ENCODE results near the gene JAZF1.
"Not testable (repeated sequence)": the region's sequence is repeated elsewhere in the genome, so short reads cannot be mapped to it uniquely, and the experiment has no call there.

The JAZF1 gene

DNA sequence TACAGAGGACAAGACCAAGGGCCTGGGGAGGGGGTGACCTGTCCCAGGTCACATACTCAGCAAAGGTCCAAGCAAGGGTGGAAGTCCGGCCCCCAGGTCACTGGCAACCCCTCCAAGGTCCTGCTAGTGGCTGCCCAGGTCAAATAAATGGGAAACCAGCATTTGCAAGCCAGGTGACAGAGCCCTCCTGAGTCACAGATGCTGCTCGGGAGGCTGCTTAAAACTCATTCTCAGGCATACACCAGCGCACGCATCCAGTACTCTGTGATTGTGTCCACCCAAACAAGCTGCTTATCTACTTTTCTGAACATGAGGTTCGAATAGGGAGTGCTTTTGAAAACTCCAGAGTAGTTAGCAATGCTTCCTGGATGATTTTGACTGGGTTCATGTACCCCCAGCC, 310.0 kb downstream of the JAZF1 start:
- DNase-seq (ENCODE audit: low read depth, low spot score), result no peak

DNA sequence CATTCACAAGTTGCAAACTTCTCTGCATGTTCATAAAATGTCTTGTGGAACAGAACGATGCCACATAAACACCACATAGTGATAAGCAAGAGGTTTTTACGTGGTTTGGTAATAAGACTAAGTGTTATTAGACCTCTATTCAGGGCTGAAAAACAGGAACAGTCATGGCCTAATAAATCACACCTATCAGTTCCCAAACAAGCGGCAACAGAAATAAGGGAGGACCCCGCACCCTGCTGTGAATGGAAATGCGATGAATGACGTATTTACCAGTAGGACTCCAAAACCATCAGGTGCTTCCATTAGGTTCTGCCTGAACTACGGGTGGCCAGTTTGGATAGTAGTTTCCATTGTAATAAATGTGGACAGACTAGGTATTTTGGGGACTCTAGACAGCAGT, 311.5 kb downstream of the JAZF1 start:
- no peak for DNase-seq (ENCODE audit: low read depth, low spot score)
- no peak overlapping the region for H3K27ac ChIP-seq

More for the DNA sequence above, 310.0 kb downstream of the JAZF1 start:
- H3K27ac ChIP-seq, result no peak overlapping the region

DNA sequence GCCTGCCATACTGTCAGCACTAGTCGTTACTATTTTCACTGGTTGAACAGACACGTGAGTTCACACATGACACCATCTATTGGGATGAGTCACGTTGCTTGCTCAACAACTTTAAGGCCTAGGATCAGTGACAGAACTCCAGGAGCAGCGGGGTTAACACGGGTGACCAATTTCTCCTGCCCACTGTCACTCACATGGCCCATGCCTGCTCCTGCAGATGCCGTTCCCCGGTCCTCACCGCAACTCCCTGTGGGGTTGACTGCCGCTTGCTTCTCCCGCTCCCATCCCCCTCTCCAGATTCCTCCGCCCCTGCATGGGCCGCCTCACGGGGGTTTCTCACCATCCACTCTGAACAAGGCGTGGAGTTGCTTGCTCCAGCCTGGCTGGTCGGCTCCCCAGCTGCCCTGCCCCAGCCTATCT, 312.5 kb downstream of the JAZF1 start:
- H3K27ac ChIP-seq, result no peak overlapping the region
- DNase-seq (ENCODE audit: low read depth, low spot score), result no peak

DNA sequence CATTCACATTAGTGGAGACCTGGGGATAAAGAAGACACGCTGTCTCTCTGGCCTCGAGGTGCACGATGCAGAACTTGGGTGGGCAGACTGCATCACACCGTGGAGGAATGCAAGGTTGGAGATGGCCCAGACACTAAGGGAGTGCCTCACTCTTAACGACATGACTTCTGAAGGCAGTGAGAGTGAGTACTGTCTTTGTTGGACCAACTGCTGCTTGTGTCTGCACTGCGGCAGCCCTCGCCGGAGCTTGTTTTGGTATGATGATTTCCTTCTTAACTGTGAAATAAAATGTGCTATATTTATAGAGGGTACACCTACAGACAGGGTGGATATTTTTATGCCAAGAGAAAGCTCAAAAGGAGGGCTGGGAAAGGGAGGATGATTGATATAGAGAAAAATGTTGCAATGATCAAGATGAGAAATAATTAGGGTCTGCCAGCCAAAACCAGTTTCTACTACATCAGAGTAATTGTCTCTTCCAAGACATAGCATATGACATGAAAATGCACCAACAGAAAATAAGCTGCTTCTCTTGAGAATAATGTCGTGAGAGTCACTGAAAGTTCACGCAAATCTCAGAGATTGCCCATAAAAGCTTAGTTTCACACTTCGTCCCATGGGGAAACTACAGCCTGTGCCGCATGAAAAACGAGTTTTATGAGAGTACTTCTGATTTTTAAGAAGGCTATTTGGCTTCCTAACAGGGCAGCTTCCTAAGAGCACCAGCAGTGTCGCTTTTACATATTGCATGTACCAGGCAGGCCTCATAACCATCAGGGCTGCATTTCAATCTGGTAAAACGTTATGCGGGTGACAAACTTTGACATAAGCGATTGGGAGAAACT, 313.5 kb downstream of the JAZF1 start:
- H3K27ac ChIP-seq, result no peak overlapping the region
- no peak for DNase-seq (ENCODE audit: low read depth, low spot score)

DNA sequence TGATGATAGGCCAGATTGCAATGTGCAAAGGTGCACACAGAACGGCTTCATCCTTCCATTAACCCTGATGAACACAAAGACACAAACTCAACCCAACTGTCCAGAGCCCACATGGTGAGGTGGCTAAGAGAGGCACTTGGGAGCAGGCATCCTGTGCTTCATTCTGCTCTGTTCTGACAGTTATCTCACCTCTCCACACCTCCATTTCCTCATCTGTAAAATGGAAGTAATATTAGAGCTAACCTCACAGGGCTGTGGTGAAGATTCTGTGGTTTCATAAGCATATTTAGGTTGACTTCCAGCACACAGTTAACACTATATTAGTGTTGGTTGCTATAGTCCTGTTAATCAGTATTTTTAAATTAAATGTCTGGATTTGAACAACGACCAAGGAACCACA, 314.3 kb downstream of the JAZF1 start:
- no peak overlapping the region for H3K27ac ChIP-seq
- no peak for DNase-seq (ENCODE audit: low read depth, low spot score)

DNA sequence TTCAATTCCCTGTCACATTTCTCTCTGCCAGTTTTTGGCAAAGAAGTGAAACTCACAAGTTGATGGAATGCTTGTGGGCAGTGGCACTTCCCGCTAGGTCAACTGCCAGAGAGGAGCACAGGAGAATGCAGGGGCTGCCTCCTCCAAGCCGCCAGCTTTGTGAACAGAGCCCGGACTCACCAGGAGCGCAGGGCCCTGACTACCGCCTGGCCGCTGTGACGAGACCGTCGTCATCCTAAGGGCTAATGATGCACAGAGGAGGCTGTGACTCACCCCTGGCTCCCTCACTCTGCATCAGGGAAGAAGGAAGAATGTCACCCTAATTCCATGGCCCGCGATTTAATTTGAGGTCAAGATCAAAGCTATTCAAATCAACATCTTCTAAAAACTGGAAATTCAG, 316.7 kb downstream of the JAZF1 start:
- no peak overlapping the region for H3K27ac ChIP-seq
- no peak for DNase-seq (ENCODE audit: low read depth, low spot score)

DNA sequence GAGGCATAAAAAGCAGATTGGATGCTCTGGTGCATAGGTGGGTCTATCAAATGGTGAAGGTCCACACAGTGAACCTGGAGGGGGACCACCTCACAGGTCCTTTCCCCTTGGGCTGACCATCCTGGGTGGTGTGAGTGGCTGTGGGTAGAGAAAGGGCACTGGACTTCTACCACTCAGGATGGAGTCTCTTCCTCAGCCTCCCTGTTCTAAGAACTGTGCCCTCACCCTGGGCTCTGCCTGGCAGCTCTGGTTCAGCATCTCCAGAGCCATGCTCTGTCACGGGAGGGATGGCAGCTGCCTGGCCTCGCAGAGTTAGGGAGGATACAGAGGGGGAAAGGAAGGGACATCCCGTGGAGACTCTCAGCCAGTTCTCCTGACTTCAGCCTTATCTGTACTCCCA, 318.8 kb downstream of the JAZF1 start:
- H3K27ac ChIP-seq, result no peak overlapping the region
- DNase-seq (ENCODE audit: low read depth, low spot score), result no peak

DNA sequence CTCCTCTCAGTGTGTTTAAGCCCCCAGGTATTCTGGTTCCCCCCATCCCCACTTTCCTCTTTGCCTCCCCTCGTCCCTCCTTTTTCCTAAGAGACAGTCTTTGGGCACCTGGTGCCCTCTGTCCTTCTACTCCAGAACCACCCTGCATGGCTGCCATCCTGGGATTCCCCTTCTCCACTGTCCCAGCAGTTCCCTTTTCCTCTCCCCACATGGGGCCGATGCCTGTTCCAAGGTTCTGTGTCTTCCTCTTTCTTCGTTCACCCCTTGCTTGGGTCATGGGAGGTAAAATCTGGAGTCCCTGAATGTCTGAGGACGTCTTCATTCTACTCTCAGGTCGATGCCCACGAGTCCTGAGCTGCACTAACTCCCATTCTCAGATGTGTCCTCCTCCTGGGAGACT, 319.8 kb downstream of the JAZF1 start:
- no peak overlapping the region for H3K27ac ChIP-seq
- no peak for DNase-seq (ENCODE audit: low read depth, low spot score)

DNA sequence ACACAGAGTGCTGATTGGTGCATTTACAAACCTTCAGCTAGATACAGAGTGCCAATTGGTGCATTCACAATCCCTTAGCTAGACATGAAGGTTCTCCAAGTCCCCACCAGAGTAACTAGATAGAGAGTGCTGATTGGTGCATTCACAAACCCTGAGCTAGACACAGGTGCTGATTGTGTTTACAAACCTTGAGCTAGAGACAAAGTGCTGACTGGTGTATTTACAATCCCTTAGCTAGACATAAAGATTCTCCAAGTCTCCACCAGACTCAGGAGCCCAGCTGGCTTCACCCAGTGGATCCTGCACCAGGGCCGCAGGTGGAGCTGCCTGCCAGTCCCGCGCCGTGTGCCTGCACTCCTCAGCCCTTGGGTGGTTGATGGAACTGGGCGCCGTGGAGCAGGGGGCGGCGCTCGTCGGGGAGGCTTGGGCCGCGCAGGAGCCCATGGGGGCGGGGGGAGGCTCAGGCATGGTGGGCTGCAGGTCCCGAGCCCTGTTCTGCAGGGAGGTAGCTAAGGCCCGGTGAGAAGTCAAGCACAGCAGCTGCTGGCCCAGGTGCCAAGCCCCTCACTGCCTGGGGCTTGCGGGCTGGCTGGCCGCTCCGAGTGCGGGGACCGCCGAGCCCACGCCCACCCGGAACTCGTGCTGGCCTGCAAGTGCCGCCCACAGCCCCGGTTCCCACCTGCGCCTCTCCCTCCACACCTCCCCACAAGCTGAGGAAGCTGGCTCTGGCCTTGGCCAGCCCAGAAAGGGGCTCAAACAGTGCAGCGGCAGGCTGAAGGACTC, 323.7 kb downstream of the JAZF1 start:
- not testable (repeated sequence) for H3K27ac ChIP-seq; DNase-seq (ENCODE audit: low read depth, low spot score)

DNA sequence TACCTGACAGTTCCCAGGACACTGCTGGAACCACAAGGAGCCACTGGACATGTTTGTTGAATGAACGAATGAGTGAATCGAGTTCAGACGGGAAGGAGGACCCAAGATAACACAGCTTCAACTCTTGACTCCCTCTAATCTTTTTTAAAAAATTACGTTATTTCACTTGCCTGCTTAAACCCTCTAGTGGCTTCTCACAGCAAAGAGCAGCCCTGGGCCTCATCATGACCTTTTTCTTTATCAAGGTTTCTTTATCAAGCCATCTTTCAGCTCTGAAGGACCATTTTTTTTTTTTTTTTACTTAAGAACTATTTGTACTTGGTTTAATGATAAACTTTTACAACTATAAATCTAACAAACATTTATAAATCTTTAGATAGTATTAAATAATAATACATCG, 330.1 kb downstream of the JAZF1 start:
- H3K27ac ChIP-seq, result no peak overlapping the region
- no peak for DNase-seq (ENCODE audit: low read depth, low spot score)

DNA sequence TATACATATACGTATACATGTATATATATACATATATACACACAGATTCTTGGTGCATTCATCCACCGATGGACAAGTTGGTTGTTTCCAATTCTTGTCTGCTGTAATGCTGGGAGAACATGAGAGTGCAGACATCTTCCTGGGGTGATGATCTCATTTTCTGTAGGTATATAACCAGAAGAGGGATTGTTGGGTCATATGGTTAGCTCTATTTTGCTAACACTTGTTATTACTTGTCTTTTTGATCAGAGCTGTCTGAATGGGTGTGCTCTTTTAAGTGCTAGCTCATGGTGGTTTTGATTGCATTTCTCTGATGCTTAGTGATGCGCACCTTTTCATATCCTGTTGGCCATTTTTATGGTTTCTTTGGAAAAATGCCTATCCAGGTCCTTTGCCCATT, 334.2 kb downstream of the JAZF1 start:
- H3K27ac ChIP-seq, result peak overlapping the region; percentile 38
- DNase-seq (ENCODE audit: low read depth, low spot score), result peak; percentile 52

DNA sequence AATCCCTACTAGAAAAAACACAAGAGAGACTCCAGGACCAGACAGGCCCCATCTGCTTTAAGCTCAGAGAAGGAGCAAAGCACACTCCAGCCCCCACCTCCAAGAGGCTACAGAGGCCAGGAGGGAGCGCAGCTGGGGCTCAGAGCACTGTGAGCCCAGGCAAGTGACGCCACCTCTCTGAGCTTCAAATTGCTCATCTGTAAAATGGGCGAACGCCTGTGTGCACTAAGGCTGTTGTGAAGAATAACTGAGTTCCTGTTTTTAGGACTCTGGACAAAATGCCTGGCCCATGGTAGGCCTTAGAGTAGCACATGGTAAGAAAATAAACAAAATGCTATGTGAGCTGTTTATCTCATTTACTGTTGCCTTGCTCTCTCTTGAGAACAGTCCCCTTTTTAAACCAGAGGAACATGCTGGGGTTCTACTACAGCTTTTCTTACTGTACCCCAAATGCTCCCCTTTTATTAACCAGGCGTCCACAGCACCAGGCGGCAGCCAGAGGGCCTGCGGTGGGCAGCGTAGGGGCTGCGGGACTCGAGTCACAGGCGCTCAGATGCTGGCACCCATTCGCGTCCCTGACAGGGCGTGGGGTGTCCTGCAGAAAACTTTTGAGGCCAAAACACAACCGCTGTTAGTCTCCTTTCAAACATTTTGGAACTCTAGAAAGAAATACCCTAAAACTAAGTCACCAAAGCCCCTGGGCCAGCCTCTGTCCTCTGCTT, 336.9 kb downstream of the JAZF1 start:
- DNase-seq (ENCODE audit: low read depth, low spot score), result no peak
- H3K27ac ChIP-seq, result no peak overlapping the region

DNA sequence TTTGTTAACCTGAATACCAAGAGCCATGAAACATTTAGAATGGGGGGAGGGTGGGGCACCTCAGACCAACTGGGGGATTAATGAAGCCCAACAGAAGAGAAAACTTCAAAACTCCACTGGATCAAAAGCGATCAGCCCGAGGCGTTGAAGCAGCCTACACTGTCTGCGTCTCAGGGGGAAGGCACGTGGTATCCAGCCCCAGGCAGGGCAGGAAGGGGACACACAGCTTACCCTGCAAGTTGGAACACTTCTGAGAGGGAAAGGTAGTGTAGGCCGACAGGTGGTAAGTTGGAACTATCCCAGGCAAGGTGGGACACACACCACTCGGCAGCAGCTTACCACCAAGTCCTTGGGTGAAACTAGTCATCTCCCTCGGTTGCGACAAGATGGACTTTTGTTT, 337.7 kb downstream of the JAZF1 start:
- no peak for DNase-seq (ENCODE audit: low read depth, low spot score)
- H3K27ac ChIP-seq, result no peak overlapping the region

DNA sequence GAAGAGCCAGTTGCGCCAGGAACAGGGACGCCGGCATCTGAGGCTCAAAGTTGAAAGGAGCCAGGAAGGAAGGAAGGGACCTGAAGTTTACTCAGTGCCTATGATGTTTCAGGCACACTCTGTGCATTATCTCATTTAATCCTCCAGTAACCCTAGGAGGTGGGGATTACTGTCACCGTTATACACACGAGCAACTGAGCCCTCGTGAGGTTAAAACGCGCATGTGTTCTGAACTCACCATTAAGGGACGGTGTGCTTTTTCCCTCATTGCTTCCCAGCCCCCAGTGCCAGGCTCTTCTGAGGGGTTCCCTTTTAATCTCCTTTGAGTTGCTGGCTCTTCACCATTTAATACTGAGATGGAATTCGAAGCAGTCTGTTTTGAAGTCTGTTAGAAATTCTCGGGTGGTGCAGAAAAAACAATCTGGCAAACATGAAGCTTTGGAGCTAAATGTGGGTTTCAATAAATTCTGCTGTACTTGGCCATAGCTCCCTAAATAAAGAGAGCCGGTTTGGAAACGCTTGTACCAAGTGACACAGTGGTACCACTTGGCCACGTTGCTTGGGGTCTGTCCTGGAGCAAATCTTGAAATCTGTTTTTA, 338.4 kb downstream of the JAZF1 start:
- DNase-seq (ENCODE audit: low read depth, low spot score), result no peak
- H3K27ac ChIP-seq, result no peak overlapping the region

DNA sequence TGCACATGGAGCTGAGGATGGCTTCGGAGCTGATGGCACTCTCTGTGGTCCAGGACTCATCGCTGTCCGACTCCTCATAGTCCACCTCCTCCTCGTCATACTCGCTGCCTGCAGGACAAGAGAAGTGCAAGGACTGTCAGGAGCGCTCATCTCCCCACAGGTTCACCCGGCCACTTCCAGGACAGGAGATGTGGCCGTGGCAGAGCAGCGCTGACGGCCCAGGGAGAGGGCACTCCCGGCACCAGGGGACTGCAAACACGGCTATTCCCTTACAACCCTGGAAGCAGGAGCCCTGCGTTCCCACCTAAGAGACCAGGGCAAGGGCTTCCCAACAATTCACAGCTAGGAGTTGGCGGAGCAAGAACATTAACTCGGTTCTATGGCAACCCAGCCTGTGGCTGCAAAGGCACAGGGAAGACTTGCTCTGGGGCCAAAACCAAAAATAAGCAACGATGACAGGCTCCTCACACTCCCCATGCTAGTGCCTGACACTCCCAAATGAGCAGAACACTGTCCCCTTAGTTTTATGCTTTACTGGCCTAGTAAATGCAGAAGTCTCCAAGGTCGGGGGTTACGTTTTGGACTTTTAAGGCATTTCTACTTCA, 339.7 kb downstream of the JAZF1 start:
- DNase-seq (ENCODE audit: low read depth, low spot score), result no peak
- H3K27ac ChIP-seq, result no peak overlapping the region

DNA sequence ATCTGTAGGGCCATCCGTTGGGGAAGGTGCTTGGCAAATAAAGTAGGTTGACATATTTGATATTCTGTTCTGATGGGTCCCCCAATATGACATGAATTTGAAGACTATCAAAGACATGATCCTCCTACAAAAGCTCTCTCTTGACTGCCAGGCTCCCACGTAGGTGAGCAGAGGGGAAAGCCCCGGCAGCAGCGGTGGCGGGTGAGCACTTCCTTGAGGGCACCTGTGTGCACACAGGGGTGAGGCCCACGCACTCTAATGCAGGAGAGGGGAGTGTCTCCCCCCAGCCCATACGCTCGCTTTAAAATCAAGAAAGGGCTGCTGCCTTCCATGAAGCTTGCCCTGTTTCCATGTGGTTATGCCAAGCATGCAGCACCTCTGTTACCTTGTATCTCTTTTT, 340.3 kb downstream of the JAZF1 start:
- H3K27ac ChIP-seq, result no peak overlapping the region
- DNase-seq (ENCODE audit: low read depth, low spot score), result no peak

DNA sequence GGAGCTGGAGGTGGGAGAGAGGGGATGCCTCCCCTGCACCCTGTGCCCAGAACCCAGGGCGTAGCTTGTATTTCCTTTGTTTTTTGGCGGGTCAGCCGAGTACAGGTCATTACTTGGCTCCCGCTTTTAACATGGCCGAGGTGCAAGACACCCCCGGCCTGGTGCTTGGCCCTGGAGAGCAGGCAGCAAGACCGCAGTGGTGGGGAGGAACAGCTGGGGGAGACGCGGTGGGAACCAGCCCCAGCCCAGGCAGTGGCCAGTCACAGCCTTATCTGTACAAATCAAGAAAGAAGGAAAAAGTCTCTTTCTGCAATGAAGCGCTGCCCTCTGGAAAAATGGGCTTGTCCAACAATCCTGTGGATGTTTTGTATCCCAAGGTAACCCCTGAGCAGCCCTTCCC, 341.5 kb downstream of the JAZF1 start:
- H3K27ac ChIP-seq, result no peak overlapping the region
- no peak for DNase-seq (ENCODE audit: low read depth, low spot score)

DNA sequence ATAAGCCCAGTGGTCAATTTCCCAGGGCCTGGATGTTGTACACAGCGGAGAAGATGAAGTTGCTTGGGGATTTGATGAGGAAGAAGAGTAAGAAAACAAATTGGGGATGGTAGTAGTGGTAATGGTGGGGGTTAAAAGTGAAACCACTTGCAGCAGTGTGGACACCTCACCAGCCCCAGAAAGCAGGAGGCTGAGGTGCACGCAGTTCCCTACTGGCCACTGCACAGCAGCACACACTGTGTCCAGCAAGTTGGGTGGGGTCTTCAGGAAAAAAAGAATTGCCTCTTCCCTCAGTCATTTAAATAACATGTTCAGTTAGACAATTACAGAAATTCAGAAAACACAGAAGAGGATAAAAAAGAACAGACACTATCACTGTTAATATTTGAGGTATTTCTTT, 344.1 kb downstream of the JAZF1 start:
- DNase-seq (ENCODE audit: low read depth, low spot score), result no peak
- no peak overlapping the region for H3K27ac ChIP-seq

DNA sequence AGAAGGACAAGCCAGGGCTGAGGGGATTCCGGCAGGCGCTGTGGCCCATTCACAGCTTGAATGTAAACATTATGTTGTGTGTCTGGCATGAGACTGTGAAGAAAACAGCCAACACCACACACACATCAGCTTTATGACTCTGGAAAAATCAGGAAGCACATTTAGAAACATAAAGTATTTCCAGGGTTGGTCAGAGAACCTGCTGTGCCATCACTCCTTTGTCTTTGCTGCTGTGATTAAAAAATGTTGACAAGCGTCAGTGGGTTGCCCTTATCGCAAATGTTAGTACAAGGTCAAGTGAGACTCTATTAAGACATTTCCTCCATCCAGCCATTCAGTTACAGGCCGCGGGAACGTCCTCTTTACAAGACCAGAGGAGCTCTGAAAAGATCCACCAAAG, 345.2 kb downstream of the JAZF1 start:
- H3K27ac ChIP-seq, result no peak overlapping the region
- DNase-seq (ENCODE audit: low read depth, low spot score), result no peak
